ENCODE results near the gene IL12RB1. TPM values are rescaled to one million over a fixed set of nuclear protein-coding genes. Genes with fewer than 3 reads are reported as not detected.

IL12RB1 gene
- total and polyA plus RNA-seq, 10 of the 15 experiments (the other 5 are each of a cell fraction or from before 2014, with no cell fraction given) = 2.8 to 29.9 (median 17.6) TPM

GRCh38 chr19:18053576-18054219, 33.0 kb downstream of the IL12RB1 start (continued):
- no peak for TF ChIP-seq SP1 (IDR thresholded peaks at IDR 0.05; ENCODE audit: low read depth, low read length)

- Histone ChIP-seq H3K79me2 (ENCODE audit: control insufficient read depth, insufficient read depth, low read length) (no peaks in the 10 kb centered on the region), H4K20me1 (ENCODE audit: control insufficient read depth, insufficient read depth) (no peaks in the 10 kb centered on the region), H3K36me3 (ENCODE audit: control insufficient read depth in 2 of 2, insufficient read depth in 2 of 2, low read length in 1 of 2) (no peaks in the 10 kb centered on the region), H3K4me2 (ENCODE audit: control insufficient read depth, insufficient read depth) (no peak overlapping the region), H3K27me3 (replicated peaks in 1 of 2; ENCODE audit: control insufficient read depth in 2 of 2, insufficient read depth in 2 of 2, low read length in 1 of 2) (no peaks in the 10 kb centered on the region; a peak in 1 of 4 replicates), H3K9ac (ENCODE audit: control insufficient read depth, insufficient read depth, low read length) (no peak overlapping the region), H3K27ac (ENCODE audit: control insufficient read depth, insufficient read depth) (no peak overlapping the region), H3K4me3 (no peak overlapping the region), H3K9me3 (replicated peaks; ENCODE audit: control insufficient read depth, insufficient read depth, low read length) (no peaks in the 10 kb centered on the region), H2AFZ (ENCODE audit: control insufficient read depth, low read depth, low read length) (no peak overlapping the region), H3K4me1 (ENCODE audit: control insufficient read depth, insufficient read depth, low read length) (no peaks in the 10 kb centered on the region)
- ChIA-PET POLR2A (interaction anchor here (0.7 kb wide), 1 partner anchor 424 kb away, joined by 4 read pairs; no protein-coding TSS in a partner anchor), CTCF (interaction anchor here (0.6 to 1.1 kb wide), 2 partner anchors 19 to 59 kb away, joined by 3 to 4 read pairs; no protein-coding TSS in a partner anchor), SMC1A (ENCODE audit: uncharacterized antibody, unreplicated experiment) (no interaction called here), RAD21 (ENCODE audit: unreplicated experiment) (no interaction called here)
- WGBS (ENCODE audit: insufficient coverage, insufficient replicate concordance, low lambda C conversion rate, missing lambda C conversion rate) = 63% methylated on average over 9 of the region's 31 CpGs
- intact Hi-C loops (cut with micrococcal nuclease; ENCODE audit: unreplicated experiment) (no loop called here), in situ Hi-C loops (cut with MboI) (no loop called here)
- FAIRE-seq (no peak), DNase-seq (ENCODE audit: low read depth, low spot score) (no peak), ATAC-seq (no peak)
- no peak for TF ChIP-seq CHD1 (IDR thresholded peaks at IDR 0.05; ENCODE audit: low read depth, low read length)
- no peak for TF ChIP-seq ZBTB11 (CRISPR knock-in tag; IDR thresholded peaks at IDR 0.05)
- no peak for TF ChIP-seq PRDM15 (CRISPR knock-in tag; IDR thresholded peaks at IDR 0.05)
- no peak for TF ChIP-seq CBX3 (IDR thresholded peaks at IDR 0.05; ENCODE audit: borderline replicate concordance, low read depth)
- no peak for TF ChIP-seq SPI1 (IDR thresholded peaks at IDR 0.05; ENCODE audit: borderline replicate concordance, insufficient read depth, low read depth, low read length)
- no peak for TF ChIP-seq ELK1 (IDR thresholded peaks at IDR 0.05; ENCODE audit: low read depth, low read length)
- no peak for TF ChIP-seq MAX (IDR thresholded peaks at IDR 0.05; ENCODE audit: low read depth, low read length)
- TF ChIP-seq ATF3 (IDR thresholded peaks at IDR 0.05; ENCODE audit: borderline replicate concordance, extremely low read depth, low read depth, low read length) = no peak
- TF ChIP-seq BMI1 (IDR thresholded peaks at IDR 0.05; ENCODE audit: borderline replicate concordance) = no peak
- no peak for TF ChIP-seq FOS (IDR thresholded peaks at IDR 0.05; ENCODE audit: borderline replicate concordance, extremely low read depth, insufficient read length)
- BruUV-seq (replicated peaks) = no TSS peak
These were observed 34.8 kb downstream of the IL12RB1 start for GRCh38 chr19:18051887-18052286.

Data from GM12878 (cell line).